ENCODE data around the gene P2RX1. TPM values are rescaled to one million over a fixed set of nuclear protein-coding genes. Genes with fewer than 3 reads are reported as not detected.

Gene P2RX1
- total and polyA plus RNA-seq, 2 experiments from 2014 or later: 0.31 to 2.2 TPM

GRCh38 chr17:3937359-3937758 is 21.1 kb upstream of the P2RX1 start:
- Mint-ChIP-seq H3K27me3 (ENCODE audit: insufficient read depth, low read depth, poor library complexity) (peaks cover 8% of the 10 kb centered on the region), H3K4me1 (no peaks in the 10 kb centered on the region), H3K4me3 (no peak overlapping the region), H3K36me3 (ENCODE audit: low read depth) (peaks cover 16% of the 10 kb centered on the region; the same call in 2 of the 3 replicates), H3K27ac (no peak overlapping the region), H3K9me3 (no peaks in the 10 kb centered on the region)
- Histone ChIP-seq H3K9me2 (ENCODE audit: insufficient read depth) (no peaks in the 10 kb centered on the region), H3K4me2 (no peak overlapping the region), H3F3A (replicated peaks; ENCODE audit: low read depth) (no peaks in the 10 kb centered on the region), H3K79me2 (replicated peaks; ENCODE audit: insufficient read depth) (no peaks in the 10 kb centered on the region), H3K27me3 (ENCODE audit: insufficient read depth) (no peaks in the 10 kb centered on the region), H3K27ac (ENCODE audit: low read depth) (no peak overlapping the region), H2AFZ (no peak overlapping the region), H3K36me3 (ENCODE audit: insufficient read depth) (no peaks in the 10 kb centered on the region), H3K4me3 (no peak overlapping the region), H4K20me1 (replicated peaks; ENCODE audit: insufficient read depth) (no peaks in the 10 kb centered on the region), H3K4me1 (ENCODE audit: insufficient read depth) (no peaks in the 10 kb centered on the region)
- no peak for DNase-seq (ENCODE audit: low spot score)
- no peak for TF ChIP-seq CTCF (conservative IDR thresholded peaks at IDR 0.05; ENCODE audit: low read depth in 2 of 2)
- ATAC-seq: no peak

- Histone ChIP-seq H3K36me3 (ENCODE audit: insufficient read depth) (no peaks in the 10 kb centered on the region), H3K4me3 (no peak overlapping the region), H3K79me2 (replicated peaks; ENCODE audit: insufficient read depth) (no peaks in the 10 kb centered on the region), H4K20me1 (replicated peaks; ENCODE audit: insufficient read depth) (no peaks in the 10 kb centered on the region), H2AFZ (no peak overlapping the region), H3F3A (replicated peaks; ENCODE audit: low read depth) (no peaks in the 10 kb centered on the region), H3K4me2 (no peak overlapping the region), H3K27ac (ENCODE audit: low read depth) (peak overlapping the region; percentile 56; the same call in 1 of the 2 replicates), H3K27me3 (ENCODE audit: insufficient read depth) (no peaks in the 10 kb centered on the region), H3K4me1 (ENCODE audit: insufficient read depth) (no peaks in the 10 kb centered on the region), H3K9me2 (ENCODE audit: insufficient read depth) (no peaks in the 10 kb centered on the region)
- H3K9me3 Mint-ChIP-seq: no peaks in the 10 kb centered on the region
- H3K4me3 Mint-ChIP-seq: no peak overlapping the region
- DNase-seq (ENCODE audit: low spot score): no peak
- H3K4me1 Mint-ChIP-seq: no peaks in the 10 kb centered on the region
- peaks cover 20% of the 10 kb centered on the region for H3K36me3 Mint-ChIP-seq (ENCODE audit: low read depth)
- no peak overlapping the region for H3K27ac Mint-ChIP-seq
- ATAC-seq: no peak
- peaks cover 6% of the 10 kb centered on the region for H3K27me3 Mint-ChIP-seq (ENCODE audit: insufficient read depth, low read depth, poor library complexity)
- TF ChIP-seq CTCF (conservative IDR thresholded peaks at IDR 0.05; ENCODE audit: low read depth in 2 of 2) (no peak), EZH2phosphoT487 (IDR thresholded peaks at IDR 0.05; ENCODE audit: unreplicated experiment) (no peak), CREB1 (CRISPR knock-in tag; IDR thresholded peaks at IDR 0.05; ENCODE audit: low read depth) (no peak), EZH2 (IDR thresholded peaks at IDR 0.05; ENCODE audit: low read depth, unreplicated experiment) (no peak), ZNF114 (CRISPR knock-in tag; IDR thresholded peaks at IDR 0.05) (no peak), POLR2AphosphoS5 (IDR thresholded peaks at IDR 0.05; ENCODE audit: low read depth) (no peak), REST (IDR thresholded peaks at IDR 0.05; ENCODE audit: unreplicated experiment) (no peak), STAT1 (IDR thresholded peaks at IDR 0.05; ENCODE audit: unreplicated experiment) (no peak), JUNB (IDR thresholded peaks at IDR 0.05; ENCODE audit: unreplicated experiment) (no peak)
Observed at GRCh38 chr17:3935825-3936355, 19.6 kb upstream of the P2RX1 start.
